Ectodermal cell (in vitro differentiated cells): ENCODE measurements around the gene CDKL5.
"Not testable (repeated sequence)": the region's sequence is repeated elsewhere in the genome, so short reads cannot be mapped to it uniquely, and the experiment has no call there.

Experiments
- H3K27ac ChIP-seq: 2 replicates; pipeline ENCODE4 v1.7.0; 2013; ENCODE audit warnings: mild to moderate bottlenecking, low read depth, low read length; ENCODE audit not compliant: insufficient read depth, poor library complexity, severe bottlenecking
- H3K27me3 ChIP-seq: 2 replicates; pipeline ENCODE4 v1.7.0; 2013; ENCODE audit warnings: mild to moderate bottlenecking, low read length; ENCODE audit not compliant: insufficient read depth, control insufficient read depth, poor library complexity, severe bottlenecking
- H3K36me3 ChIP-seq: one replicate; pipeline ENCODE4 v1.7.0; 2013; ENCODE audit warnings: low read length; ENCODE audit not compliant: control insufficient read depth, insufficient read depth
- H3K4me1 ChIP-seq: one replicate; pipeline ENCODE4 v1.7.0; 2013; ENCODE audit warnings: low read length; ENCODE audit not compliant: control insufficient read depth, insufficient read depth
- H3K4me3 ChIP-seq: 2 replicates; pipeline ENCODE4 v1.7.0; 2013; ENCODE audit warnings: low read depth, low read length, control low read depth; ENCODE audit not compliant: insufficient read depth
- H3K9me3 ChIP-seq: 2 replicates; pipeline ENCODE4 v1.7.0; 2013; ENCODE audit warnings: mild to moderate bottlenecking, low read length, moderate library complexity; ENCODE audit not compliant: control insufficient read depth
- WGBS, 2 experiments: methylation state at CpG; one replicate each; pipeline ENCODE4 v1.1.7; 2013; ENCODE audit warnings: missing lambda C conversion rate in 2 of 2; 5-methylcytosine and 5-hydroxymethylcytosine counted together

CDKL5 gene

DNA sequence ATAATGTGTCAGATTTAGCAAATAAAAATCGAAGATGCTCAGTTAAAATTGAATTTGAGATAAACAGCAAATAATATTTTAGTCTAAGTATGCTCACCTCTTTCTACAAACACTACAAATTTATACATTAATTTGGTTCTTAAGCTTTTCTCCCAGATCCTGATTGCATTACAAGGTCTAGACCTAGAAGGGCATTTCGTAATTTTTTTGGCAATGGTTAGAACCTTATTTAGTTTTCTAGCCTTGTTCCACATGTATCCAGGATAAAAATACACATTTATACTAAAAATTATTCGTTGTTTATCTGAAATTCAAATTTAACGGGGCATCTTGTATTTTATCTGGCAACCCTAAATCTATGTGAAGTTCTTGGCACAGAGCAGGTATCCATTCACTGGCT is 2.5 kb upstream of the CDKL5 start:
- Histone ChIP-seq H3K27me3 (peaks cover 5% of the 10 kb centered on the region), H3K4me3 (no peak overlapping the region), H3K9me3 (no peaks in the 10 kb centered on the region), H3K4me1 (no peaks in the 10 kb centered on the region), H3K27ac (no peak overlapping the region), H3K36me3 (no peaks in the 10 kb centered on the region)
- 94 to 100% methylated on average over 2 to 4 of the region's 4 CpGs for WGBS, 2 experiments

DNA sequence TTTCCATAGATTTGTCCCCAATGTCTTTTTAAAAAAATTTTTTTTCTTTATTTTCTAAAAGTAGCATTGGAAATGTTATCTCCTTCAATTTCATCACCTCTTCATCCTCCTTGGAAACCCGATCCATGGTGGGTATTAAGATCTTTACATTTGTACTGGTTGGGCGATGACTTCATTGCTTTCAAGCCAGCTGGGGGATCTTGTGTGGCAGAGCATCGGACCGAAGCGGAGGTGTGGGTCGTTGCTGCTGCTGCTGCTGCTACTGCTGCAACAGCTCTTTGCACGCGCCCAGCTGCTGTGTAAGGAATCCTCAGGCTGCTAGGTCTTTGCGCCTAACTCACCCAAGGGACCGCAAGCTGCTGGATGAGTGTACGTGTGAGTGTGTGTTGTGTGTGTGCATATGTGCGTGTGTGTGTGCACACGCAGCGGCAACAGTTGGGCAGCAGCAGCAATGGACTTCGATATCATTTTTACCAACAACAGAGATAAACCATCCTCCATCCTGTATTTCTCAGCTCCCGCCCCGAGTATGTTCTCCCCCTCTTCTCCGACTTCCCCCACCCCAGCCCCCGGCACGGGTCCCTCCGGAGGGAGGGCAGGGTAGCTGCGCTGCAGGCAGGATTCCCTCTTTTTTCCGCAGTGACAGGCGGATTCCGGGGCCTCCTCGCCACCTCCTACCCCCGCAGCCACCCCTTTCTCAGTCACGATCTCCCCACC is 768 bp upstream of the CDKL5 start:
- Histone ChIP-seq H3K4me3 (peak overlapping the region; percentile 66), H3K36me3 (no peaks in the 10 kb centered on the region), H3K27ac (peak overlapping the region; percentile 55), H3K27me3 (peaks cover 5% of the 10 kb centered on the region), H3K9me3 (no peaks in the 10 kb centered on the region), H3K4me1 (no peaks in the 10 kb centered on the region)
- WGBS, 2 experiments: 1% methylated on average over 23 to 28 of the region's 28 CpGs

DNA sequence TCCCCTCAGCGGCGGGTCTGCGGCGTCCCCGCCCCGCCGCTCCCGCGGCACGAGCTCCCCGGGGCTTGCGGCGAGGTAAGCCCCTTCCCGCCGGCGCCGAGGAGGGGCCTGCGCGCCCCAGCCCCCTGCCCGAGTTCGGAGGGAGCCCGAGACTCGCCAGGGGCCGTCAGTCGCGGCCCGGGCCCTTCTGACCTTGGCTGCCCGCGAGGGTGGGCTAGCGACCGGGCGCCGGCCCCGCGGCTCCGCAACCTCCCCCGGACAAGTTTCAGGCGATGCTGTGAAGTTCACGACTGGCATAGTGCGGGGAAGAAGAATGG is 554 bp downstream of the CDKL5 start:
- no peaks in the 10 kb centered on the region for H3K4me1 ChIP-seq
- no peak overlapping the region for H3K27ac ChIP-seq
- no peaks in the 10 kb centered on the region for H3K36me3 ChIP-seq
- WGBS, 2 experiments: 0% methylated on average over 40 of the region's 40 CpGs
- peak overlapping the region; percentile 66 for H3K4me3 ChIP-seq
- H3K9me3 ChIP-seq: no peaks in the 10 kb centered on the region
- peaks cover 5% of the 10 kb centered on the region for H3K27me3 ChIP-seq

DNA sequence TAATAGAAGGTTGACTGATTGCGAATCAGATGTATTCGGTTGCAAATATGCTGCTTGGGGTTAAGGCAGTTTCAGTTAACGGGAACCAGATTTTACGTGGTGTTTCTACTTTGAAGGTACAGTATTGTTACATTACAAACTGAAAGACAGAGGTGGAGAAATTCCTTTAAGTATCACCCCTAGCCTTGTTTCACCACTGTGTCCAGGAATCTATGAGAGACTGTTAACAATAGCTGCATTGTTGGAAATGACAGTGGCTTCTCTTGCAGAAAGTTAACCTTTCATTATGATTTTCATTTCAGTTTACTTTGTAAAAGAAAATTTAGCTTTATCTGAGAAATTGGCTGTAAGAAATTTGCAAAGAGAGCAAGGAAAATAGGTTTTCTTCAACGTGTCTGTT is 2.6 kb downstream of the CDKL5 start:
- peaks cover 5% of the 10 kb centered on the region for H3K27me3 ChIP-seq
- no peak overlapping the region for H3K27ac ChIP-seq
- 2 to 8% methylated on average over 4 to 5 of the region's 5 CpGs for whole genome bisulfite sequencing, 2 experiments
- no peaks in the 10 kb centered on the region for H3K4me1 ChIP-seq
- H3K36me3 ChIP-seq: no peaks in the 10 kb centered on the region
- H3K9me3 ChIP-seq: no peaks in the 10 kb centered on the region
- no peak overlapping the region for H3K4me3 ChIP-seq

DNA sequence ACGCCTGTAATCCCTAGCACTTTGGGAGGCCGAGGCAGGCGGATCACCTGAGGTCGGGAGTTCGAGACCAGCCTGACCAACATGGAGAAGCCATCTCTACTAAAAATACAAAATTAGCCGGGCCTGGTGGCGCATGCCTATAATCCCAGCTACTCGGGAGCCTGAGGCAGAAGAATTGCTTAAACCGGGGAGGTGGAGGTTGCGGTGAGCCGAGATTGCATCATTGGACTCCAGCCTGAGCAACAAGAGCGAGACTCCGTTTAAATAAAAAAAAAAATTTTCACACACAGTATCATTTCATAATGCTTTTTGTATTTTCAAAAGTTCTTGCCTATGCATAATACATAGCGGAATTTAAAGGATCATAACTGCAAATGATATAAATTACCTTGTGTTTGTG is 7.9 kb downstream of the CDKL5 start:
- H3K36me3 ChIP-seq, H3K27me3 ChIP-seq, H3K27ac ChIP-seq, H3K4me3 ChIP-seq, H3K4me1 ChIP-seq, H3K9me3 ChIP-seq: not testable (repeated sequence)
- 92 to 97% methylated on average over 13 of the region's 14 CpGs for WGBS, 2 experiments

DNA sequence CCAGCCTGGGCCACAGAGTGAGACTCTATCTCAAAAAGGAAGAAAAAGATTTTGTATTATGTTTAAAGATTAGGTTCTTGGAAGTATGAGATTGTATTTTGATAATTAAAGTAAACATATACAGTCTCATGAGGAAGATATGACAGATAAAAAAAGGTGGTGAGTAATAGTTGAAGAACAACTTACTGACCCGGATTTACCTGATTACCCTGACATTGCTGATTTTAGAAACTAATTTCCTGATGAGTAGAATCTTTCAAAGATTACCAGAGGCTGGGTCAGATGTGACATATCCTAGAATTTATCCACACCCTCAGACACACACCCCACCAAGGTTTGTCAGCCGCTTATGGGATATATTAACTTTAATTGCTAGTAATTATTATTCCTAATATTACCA is 9.5 kb downstream of the CDKL5 start:
- H3K27me3 ChIP-seq: no peaks in the 10 kb centered on the region
- H3K27ac ChIP-seq: no peak overlapping the region
- 100% methylated on average over 1 of the region's 2 CpGs; no CpG with 5 or more reads in 1 of the 2 experiments for WGBS, 2 experiments
- H3K4me3 ChIP-seq: no peak overlapping the region
- H3K4me1 ChIP-seq: no peaks in the 10 kb centered on the region
- H3K36me3 ChIP-seq: no peaks in the 10 kb centered on the region
- no peaks in the 10 kb centered on the region for H3K9me3 ChIP-seq

DNA sequence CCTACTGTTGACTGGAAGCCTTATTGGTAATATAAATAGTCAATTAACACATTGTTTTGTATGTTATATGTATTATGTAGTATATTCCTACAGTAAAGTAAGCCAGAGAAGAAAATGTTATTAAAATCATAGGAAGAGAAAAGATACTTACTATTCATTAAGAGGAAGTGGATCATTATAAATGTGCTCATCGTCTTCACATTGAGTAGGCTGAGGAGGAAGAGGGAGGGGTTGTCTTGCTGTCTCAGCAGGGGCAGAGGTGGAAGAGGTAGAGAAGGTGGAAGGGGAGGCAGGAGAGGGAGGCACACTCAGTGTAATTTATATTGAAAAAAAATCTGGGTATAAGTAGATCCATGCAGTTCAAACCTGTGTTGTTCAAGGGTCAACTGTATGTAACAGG is 10.6 kb downstream of the CDKL5 start:
- Histone ChIP-seq H3K4me1 (no peaks in the 10 kb centered on the region), H3K27ac (no peak overlapping the region), H3K9me3 (no peaks in the 10 kb centered on the region), H3K36me3 (no peaks in the 10 kb centered on the region), H3K4me3 (no peak overlapping the region), H3K27me3 (no peaks in the 10 kb centered on the region)
- 94 to 95% methylated on average over 1 of the region's 1 CpG for WGBS, 2 experiments

DNA sequence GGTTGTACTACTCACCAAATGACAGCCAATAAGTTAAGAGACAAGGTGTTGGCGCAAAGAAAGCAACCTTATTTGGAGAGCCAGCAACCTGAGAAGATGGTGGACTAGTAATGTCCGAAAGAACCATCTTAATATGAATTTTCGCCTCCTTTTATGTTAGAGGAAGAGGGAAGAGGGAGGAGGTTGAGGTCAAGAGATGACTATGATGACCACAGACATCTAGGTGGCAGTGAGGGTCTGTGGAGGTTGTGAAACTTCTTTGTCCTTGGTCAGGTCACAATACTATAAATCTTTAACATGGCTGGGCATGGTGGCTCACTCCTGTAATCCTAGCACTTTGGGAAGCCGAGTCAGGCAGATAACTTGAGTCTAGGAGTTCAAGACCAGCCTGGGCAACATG is 15.4 kb downstream of the CDKL5 start:
- no peak overlapping the region for H3K27ac ChIP-seq
- no peaks in the 10 kb centered on the region for H3K9me3 ChIP-seq
- H3K4me1 ChIP-seq: no peaks in the 10 kb centered on the region
- H3K4me3 ChIP-seq: no peak overlapping the region
- H3K36me3 ChIP-seq: no peaks in the 10 kb centered on the region
- WGBS, 2 experiments: 96 to 98% methylated on average over 4 of the region's 4 CpGs
- no peaks in the 10 kb centered on the region for H3K27me3 ChIP-seq

DNA sequence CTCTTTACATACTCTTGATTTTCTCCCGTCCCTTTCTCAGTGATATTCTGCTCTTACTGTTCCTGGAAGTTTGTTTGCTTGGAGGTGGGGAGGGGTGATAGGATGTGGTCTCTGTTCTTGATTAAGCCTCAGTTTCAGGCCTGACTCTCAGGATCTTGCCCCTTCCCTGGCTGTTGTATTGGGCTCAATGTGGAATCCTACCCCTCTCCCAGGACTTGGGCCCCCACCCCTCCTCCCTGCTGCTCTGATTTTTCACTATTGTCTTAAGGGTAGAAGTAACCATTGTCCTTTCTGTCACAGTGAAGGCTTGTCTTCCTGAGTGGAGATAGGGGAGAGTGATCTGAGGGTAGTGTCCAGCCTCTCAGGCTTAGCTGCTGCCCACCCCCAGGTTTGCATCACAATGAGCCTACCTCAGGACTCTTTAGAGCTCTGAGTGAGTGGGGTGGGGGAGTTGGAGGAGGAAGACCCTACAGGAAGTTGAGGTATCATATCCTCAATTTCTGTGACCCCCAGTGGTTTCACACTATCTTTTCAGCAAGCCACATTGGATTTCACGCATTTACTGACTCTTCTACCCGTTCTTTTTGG is 16.5 kb downstream of the CDKL5 start:
- H3K9me3 ChIP-seq: no peaks in the 10 kb centered on the region
- H3K36me3 ChIP-seq: no peaks in the 10 kb centered on the region
- WGBS, 2 experiments: 66 to 71% methylated on average over 2 to 3 of the region's 3 CpGs
- H3K4me1 ChIP-seq: no peaks in the 10 kb centered on the region
- H3K27ac ChIP-seq: no peak overlapping the region
- H3K4me3 ChIP-seq: no peak overlapping the region
- no peaks in the 10 kb centered on the region for H3K27me3 ChIP-seq

DNA sequence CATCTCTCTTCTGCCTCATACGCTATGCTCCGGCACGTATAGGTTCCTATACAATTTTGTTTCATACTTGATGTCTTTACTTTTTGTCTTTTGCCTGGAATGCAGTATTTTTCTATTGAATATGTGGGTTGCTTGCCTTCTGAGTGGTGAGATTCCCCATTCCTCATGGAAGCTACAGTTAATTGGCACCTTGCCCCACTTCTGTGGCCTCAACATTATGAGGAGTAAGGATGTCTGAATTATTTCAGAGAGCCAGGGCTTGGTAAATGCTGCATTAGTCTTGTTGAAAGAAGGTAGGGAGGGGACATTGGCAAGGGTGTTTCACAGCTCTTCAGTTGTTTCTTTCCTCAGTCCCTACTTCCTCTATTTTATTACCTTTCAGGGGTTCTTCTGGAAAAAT is 23.0 kb downstream of the CDKL5 start:
- WGBS, 2 experiments: 94 to 96% methylated on average over 3 of the region's 3 CpGs
- H3K4me1 ChIP-seq: no peaks in the 10 kb centered on the region

More for the DNA sequence above, 23.0 kb downstream of the CDKL5 start:
- Histone ChIP-seq H3K4me3 (no peak overlapping the region), H3K36me3 (no peaks in the 10 kb centered on the region), H3K9me3 (no peaks in the 10 kb centered on the region), H3K27ac (no peak overlapping the region), H3K27me3 (no peaks in the 10 kb centered on the region)
